Keratinocyte (primary cell): ENCODE measurements around the gene LTV1.

Source experiments
- EZH2 ChIP-seq: IDR thresholded peaks from one replicate; pipeline ENCODE4 v1.6.1; 2012; ENCODE audit warnings: inconsistent platforms, mild to moderate bottlenecking, low read length, moderate library complexity
- TF ChIP-seq, protein P1 (sequence below), 3 experiments: IDR thresholded peaks in 1 of 3; conservative IDR thresholded peaks in 1 of 3; optimal IDR thresholded peaks in 1 of 3; 2 replicates in 2 of 3; 3 replicates in 1 of 3; pipeline versions ENCODE3 to v1.5.1; 2011; ENCODE audit warnings: low read length in 3 of 3, mild to moderate bottlenecking in 3 of 3, moderate library complexity in 2 of 3, control low read depth in 1 of 3, inconsistent platforms in 1 of 3; ENCODE audit not compliant: insufficient read depth in 2 of 3; ENCODE audit errors: extremely low read depth in 1 of 3

DNA sequence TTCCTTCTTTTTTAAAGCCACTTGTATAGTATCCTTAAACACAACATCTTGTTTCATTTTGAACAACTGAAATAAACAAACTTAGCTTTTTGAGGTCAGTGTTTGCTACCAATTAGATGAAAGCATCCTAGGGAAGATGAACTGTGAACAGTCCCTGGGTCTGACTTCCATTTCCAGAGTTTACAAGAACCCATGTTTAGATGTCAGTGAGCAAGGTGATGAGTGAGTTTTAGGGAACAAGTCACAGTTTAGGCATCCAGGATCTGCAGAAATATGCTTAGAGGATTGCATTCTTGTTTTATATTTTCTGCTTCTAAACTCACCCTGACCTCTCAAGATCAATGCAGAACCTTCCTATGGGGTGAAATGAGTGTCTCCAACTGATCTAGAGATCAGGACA lies 24.1 kb downstream of the LTV1 start:
- TF ChIP-seq, protein P1, sequence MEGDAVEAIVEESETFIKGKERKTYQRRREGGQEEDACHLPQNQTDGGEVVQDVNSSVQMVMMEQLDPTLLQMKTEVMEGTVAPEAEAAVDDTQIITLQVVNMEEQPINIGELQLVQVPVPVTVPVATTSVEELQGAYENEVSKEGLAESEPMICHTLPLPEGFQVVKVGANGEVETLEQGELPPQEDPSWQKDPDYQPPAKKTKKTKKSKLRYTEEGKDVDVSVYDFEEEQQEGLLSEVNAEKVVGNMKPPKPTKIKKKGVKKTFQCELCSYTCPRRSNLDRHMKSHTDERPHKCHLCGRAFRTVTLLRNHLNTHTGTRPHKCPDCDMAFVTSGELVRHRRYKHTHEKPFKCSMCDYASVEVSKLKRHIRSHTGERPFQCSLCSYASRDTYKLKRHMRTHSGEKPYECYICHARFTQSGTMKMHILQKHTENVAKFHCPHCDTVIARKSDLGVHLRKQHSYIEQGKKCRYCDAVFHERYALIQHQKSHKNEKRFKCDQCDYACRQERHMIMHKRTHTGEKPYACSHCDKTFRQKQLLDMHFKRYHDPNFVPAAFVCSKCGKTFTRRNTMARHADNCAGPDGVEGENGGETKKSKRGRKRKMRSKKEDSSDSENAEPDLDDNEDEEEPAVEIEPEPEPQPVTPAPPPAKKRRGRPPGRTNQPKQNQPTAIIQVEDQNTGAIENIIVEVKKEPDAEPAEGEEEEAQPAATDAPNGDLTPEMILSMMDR (optimal IDR thresholded peaks at IDR 0.05 in 1 of 3, IDR thresholded peaks at IDR 0.05 in 1 of 3, conservative IDR thresholded peaks at IDR 0.05 in 1 of 3; ENCODE audit: extremely low read depth in 1 of 3, insufficient read depth in 2 of 3, low read length in 3 of 3) = no peak
- TF ChIP-seq EZH2 = no peak
